ENCODE data around the gene OSBPL2.

GRCh38 chr20:62282877-62283503 lies 44.7 kb downstream of the OSBPL2 start:
- no peak for TF ChIP-seq POLR2A (IDR thresholded peaks at IDR 0.05)
- TF ChIP-seq, protein P1, sequence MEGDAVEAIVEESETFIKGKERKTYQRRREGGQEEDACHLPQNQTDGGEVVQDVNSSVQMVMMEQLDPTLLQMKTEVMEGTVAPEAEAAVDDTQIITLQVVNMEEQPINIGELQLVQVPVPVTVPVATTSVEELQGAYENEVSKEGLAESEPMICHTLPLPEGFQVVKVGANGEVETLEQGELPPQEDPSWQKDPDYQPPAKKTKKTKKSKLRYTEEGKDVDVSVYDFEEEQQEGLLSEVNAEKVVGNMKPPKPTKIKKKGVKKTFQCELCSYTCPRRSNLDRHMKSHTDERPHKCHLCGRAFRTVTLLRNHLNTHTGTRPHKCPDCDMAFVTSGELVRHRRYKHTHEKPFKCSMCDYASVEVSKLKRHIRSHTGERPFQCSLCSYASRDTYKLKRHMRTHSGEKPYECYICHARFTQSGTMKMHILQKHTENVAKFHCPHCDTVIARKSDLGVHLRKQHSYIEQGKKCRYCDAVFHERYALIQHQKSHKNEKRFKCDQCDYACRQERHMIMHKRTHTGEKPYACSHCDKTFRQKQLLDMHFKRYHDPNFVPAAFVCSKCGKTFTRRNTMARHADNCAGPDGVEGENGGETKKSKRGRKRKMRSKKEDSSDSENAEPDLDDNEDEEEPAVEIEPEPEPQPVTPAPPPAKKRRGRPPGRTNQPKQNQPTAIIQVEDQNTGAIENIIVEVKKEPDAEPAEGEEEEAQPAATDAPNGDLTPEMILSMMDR (IDR thresholded peaks at IDR 0.05), result no peak
